Stimulated activated CD8-positive, alpha-beta memory T cell treated with anti-CD3 and anti-CD28 coated beads, Interleukin-4, amount 100 ng/mL, for 24 hours (primary cell): ENCODE results near the gene MIGA1.
"Not testable (repeated sequence)": the region's sequence is repeated elsewhere in the genome, so short reads cannot be mapped to it uniquely, and the experiment has no call there.

Experiments used
- DNase-seq: peaks from one replicate; pipeline ENCODE4 v3.0.0-alpha.2; 2020; ENCODE audit warnings: low read depth

The MIGA1 gene

GRCh38 chr1:77850082-77850481, 70.6 kb downstream of the MIGA1 start:
- DNase-seq: no peak

DNA sequence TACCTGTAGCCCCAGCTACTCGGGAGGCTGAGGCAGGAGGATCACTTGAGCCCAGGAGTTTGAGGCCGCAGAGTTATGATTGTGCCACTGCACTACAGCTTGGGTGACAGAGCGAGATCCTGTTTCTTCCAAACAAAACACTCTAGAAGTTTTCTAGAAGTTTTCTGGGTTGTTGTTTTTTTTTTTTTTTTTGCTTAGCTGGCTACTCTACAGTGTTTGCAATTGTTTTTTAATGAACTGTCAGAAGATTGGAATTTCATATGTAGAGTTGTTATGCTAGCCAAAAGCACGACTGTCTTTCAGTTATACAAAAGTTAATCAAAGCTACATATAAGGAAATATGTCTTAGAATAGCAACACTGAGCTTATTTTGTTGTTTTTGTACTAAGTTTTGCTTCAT, 78.1 kb downstream of the MIGA1 start:
- no peak for DNase-seq

DNA sequence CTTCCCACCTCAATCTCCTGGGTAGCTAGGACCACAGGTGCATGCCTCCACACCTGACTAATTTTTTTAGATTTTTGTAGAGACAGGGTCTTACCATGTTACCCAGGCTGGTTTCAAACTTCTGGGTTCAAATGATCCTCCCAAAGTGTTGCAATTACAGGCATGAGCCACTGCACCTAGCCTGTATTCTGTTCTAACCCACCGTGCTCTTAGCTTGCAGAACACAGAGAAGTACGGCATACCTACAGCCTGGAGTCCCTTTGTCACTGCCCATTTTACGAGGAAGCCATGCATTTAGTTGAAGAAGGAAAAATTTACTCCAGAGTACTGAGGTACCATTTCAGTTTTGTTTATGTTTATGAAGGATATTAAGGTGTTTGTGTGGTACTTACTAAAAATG, 79.3 kb downstream of the MIGA1 start:
- no peak for DNase-seq

DNA sequence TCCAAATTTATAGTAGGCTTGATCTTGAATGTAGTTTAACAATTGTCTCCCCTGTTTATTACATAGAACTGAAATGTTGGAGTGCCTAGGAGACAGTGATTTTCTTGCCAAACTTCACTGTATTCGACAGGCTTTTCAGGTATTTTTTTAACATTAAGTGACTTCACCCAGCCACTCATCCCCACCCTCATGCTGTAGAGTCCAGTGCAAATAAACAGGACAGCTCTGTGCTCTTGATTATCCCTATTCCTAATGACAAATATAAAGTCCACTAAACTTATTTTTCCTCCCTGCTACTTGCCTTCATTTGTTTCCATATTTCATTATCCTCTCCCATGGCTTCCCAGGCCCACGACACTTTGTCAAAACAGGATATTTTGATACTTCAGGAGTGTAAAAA, 79.8 kb downstream of the MIGA1 start:
- no peak for DNase-seq

DNA sequence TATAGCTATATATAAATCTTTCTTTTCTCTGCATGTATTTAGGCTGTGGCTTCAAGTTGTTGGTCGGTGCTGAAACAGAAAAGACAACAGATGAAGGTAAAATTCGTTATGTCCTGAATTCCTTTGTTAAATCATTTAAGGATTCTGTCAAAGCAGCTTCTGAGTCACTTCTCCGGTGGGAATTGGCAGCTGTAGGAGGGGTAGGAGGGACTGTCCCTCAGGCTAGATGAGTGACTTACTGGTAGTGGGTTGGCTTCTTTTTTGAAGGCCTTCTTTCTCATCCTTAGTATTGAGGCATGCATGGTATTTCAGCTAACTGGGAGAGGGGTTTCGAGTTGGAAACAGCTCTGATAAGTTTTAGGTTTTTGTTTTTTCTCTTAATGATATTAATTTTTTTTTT, 86.8 kb downstream of the MIGA1 start:
- DNase-seq: no peak

DNA sequence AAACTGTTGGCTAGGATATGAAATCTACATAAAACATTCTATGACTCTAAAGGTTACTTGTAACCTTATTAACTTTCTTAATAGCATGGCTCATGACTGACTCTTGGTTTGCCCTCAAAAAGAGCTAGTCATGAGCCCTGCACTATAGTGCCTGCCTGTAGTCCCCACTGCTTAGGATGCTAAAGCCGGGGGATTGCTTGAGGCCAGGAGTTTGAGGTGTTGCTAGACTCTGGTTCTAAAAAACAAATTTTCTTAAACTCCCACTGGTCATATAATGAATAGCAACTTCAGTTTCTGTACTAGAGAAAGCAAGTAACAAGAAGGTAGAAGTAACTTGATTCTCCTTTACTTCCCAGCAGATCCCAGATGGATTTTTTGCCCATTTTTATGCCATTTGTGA, 93.2 kb downstream of the MIGA1 start:
- no peak for DNase-seq

- no peak for DNase-seq
These were observed 94.0 kb downstream of the MIGA1 start for GRCh38 chr1:77873461-77873860.

GRCh38 chr1:77874804-77875445, 95.5 kb downstream of the MIGA1 start:
- DNase-seq: no peak

DNA sequence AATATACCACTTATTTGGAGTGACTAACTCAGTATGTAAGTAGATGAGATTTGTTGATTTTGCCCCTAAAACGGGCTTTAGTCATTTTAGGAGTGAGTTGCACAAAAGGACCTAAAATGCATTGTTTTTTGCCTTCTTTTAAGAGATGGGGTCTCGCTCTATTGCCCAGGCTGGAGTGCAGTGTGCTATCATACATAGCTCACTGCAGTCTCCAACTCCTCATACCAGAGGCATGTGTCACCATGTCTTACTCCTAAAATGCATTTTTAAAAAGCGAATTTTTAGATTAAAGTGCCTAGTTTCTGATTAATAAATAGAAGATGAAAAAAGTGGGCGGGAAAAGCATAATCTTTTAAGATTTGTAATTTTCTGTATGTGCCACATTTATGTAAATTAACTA, 97.4 kb downstream of the MIGA1 start:
- no peak for DNase-seq

DNA sequence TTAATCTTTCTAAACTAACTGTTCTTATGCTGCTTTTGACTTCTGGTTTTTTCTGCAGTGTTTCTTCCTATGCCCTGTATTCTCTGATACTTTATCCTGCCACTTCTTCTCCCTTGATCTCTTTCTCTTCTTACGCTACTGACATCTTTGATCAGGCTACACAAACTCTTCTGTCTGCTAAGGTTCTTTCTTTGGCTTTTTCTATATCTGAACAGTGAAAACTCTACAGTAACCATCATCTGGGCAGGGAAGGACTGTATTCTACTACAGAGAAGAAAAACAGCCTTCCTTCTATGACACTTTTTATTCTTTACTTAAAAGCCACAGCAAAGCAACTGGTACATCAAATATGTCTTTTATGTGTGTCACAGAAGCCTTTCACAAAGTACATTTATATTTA, 101.6 kb downstream of the MIGA1 start:
- no peak for DNase-seq

GRCh38 chr1:77882411-77882810, 103.0 kb downstream of the MIGA1 start:
- DNase-seq: no peak

DNA sequence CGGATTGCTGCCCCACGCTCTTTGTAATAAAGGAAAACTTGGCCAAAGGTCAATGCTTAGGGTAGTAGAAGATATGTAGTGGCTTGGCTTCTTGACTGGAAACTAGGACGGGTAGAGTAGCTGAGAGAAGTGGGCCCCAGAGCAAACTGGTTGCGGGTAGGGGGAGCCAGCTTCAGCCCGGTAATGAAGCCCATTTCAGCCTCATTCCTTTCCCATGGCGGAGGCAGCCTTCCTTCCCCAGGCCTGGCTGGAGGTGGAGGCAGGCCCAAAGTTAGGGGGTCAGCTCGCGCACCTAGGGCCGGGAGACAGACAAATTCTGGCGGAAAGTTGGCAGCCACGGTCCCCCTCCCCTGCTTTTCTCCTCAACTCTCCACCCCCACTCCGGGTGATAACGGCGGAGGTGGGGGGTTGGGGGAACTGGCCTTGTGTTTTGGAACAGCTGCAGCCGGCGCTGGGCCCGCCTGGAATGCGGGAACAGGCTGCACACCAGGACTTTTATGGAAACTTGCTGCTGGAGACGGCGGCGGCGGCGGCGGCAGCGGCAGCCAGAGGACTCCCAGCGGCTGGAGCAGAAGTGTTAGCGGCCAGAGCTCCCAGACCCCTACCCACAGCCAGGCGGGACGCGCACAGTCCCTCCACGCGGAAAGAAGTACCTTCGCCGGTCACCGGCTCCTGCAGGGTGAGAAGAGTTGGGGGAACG, 108.8 kb downstream of the MIGA1 start, which contains the start of gene NEXN:
Gene NEXN (plus strand): TSS at position 544 of the 700 bp plus-strand sequence. CDS start 27,483 bp downstream, outside the sequence.
- DNase-seq: peak; percentile 0

DNA sequence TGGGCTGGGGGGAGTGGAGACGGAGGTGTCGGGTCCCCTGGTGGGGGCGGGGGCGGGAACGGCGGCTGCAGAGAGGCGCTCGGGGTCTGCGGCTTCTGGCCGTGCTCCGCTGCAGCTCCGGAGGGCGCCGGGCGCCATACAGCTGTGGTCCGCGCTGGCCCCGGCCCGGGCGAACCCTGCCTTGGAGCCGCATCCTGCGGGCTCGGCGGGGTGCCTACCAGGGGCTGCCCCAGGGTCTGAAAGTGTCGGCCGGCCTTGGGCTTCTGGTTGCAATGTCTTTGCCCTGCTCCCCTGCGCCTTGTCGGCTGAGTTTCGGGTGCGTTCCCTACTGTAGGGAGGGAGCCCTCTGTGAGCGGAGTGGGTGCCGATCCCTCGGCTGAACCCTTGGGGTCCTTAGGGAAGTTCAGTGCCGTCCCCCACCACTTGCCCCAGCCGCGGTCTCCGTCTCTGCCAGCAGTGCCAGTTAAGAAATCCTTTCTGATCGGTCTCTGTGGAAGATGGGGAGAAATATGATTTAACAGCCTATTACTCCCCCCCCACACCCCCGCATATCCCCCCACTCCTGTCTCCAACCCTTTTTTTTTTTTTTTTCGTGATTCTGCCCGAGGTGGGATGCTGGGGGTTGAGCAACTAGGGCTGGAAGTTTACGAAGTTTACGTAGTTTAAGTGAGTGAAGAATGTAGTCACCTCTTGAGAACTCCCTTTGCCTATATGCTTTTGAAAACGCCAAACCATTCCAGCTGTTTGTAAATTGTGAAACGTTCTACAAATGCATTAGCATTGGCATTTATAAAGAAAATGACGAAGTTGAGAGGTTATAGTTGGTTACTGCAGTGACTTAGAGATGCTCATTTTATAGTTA, 109.6 kb downstream of the MIGA1 start:
- DNase-seq: peak; percentile 7

GRCh38 chr1:77889671-77890070, 110.2 kb downstream of the MIGA1 start:
- no peak for DNase-seq

- no peak for DNase-seq
These were observed 111.8 kb downstream of the MIGA1 start for GRCh38 chr1:77891200-77891599.

DNA sequence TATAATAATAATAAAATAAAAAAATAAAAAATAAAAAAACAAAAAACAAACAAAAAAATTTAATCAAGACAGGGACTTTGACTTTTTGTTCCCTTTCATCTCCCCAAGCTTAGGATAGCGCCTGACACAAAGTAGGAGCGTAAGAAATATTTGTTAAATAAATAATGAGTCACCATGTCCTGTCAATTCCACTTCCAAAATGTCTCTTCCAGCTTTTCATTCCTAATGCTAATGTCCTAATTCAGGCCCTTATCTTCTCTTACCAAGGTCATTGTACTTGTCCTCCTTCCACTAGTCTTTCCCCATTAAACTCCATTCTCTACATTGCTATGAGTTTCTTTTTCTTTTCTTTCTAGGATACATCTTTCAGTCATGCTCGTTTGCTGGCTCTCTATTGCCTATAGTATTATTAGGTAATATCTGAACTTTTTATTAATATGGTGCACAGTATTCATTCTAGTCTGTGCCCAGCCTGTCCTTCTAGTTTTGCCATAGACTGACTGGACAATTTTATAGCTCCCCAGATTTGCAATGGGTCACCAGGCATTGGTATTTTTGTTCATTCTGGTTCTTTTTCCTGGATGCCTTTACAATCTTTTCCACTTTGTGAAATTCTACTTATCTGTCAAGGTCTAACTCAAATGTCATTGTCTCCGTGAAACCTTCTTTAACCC, 120.3 kb downstream of the MIGA1 start:
- no peak for DNase-seq

DNA sequence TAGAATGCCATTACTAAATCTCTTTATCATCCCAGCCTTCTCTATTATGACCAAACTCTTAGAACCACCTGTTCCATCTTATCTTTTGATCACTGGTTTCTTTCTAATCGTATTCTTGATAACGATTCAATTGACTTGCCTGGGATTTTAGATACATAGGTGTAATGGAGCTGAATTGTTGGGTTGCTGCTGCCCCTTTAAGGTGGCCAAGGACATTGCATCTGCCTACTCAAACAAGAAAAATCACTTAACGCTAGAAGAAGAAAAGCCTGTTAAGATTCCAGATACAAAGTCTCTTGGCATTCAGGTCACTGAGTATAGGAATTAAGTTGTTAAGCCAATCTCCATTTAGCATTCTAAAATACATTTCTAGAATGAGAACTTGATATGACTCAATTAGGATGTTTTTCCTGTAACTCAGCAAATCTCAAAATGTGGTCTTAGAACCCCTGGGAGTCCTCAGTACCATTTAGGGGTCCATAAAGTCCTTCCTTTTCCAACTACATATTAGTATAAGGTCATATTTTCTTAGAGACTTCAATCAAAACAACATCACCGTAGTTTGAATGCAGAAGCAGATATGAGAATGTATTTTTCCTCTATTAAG, 121.3 kb downstream of the MIGA1 start:
- no peak for DNase-seq

DNA sequence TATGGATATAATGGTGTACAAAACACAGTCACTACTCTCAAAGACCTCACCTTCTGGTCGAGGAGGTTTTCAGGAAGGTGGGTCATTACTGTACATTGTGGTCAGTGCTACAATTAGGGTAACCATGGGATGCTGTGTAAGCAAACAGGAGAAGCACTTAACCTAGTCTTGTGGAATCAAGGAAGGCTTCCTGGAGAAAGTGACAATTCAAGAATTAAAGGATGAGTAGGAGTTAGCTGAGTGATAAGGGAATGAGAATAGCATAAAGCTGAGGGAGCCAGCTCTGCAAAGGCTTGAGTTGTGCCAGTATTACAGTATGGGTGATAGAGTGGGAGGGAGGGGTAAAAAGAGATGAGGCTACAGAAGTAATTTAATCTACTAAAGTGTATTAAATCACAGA, 126.2 kb downstream of the MIGA1 start:
- DNase-seq: no peak

DNA sequence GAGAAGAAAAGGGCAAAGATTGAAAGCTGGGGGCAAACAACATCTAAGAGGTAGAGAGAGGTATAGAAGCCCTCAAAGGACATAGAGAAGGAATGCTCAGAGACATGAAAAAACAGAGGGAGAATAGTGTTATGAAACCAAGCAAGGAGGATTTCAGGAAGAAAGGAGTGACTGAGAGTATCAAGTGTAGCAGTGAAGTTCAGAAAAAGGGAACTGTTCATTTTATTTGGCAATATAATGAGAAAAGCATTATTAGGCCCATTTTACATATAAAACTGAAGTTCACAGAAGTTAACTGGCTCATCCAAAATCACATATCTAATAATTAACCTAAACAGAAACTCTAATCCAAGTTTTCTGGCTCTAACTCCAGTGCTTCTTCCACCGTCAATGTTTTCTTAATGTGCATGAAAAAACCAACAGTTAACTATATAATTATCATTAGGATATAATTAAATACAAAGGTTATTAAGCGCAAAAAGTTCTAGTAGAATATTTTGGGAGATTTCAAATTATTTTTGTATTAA, 126.6 kb downstream of the MIGA1 start:
- DNase-seq: no peak

- no peak for DNase-seq
These were observed 127.2 kb downstream of the MIGA1 start for GRCh38 chr1:77906624-77907023.

DNA sequence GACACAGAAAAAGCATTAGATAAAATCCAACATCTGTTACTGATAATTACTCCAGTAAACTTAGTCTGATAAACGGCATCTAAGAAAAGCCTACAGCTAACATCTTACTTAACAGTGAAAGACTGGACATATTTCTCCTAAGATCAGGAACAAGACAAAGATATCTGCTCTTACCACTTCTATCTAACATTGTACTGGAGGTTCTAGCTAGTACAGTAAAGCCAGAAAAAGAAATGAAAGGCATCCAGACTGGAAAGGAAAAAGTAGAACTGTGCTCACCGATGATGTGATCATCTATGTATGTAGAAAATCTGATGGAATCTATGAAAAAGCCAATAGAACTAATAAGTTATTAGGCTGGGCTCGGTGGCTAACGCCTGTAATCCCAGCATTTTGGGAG, 130.7 kb downstream of the MIGA1 start:
- no peak for DNase-seq

DNA sequence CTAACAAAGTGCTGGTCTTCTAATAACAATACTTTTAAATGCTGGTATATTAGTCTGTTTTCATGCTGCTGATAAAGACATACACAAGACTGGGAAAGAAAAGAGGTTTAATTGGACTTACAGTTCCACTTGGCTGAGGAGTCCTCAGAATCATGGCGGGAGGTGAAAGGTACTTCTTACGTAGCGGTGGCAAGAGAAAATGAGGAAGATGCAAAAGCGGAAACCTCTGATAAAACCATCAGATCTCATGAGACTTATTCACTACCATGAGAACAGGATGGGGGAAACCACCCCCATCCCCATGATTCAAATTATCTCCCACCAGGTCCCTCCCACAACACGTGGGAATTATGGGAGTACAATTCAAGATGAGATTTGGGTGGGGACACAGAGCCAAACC, 139.5 kb downstream of the MIGA1 start:
- not testable (repeated sequence) for DNase-seq
